HepG2 (cell line): ENCODE measurements around the gene UNC13D. TPM values are rescaled to one million over a fixed set of nuclear protein-coding genes. Genes with fewer than 3 reads are reported as not detected.

Experiments used
- AGO1 ChIP-seq: fragments of 200-400 bp; formaldehyde crosslinking; IDR thresholded peaks from 2 replicates; pipeline ENCODE4 v1.6.1; 2017; ENCODE audit warnings: mild to moderate bottlenecking, low read depth, low read length, moderate library complexity; ENCODE audit not compliant: poor library complexity, severe bottlenecking
- CERS6 ChIP-seq: sonication (generic); formaldehyde crosslinking; IDR thresholded peaks from 2 replicates; pipeline ENCODE4 v1.5.0; 2020; ENCODE audit warnings: missing genetic modification reagents
- HCFC1 ChIP-seq: fragments of 150-350 bp; IDR thresholded peaks from 2 replicates; pipeline ENCODE4 v1.6.1; 2014; ENCODE audit warnings: low read depth, low read length
- HDAC1 ChIP-seq: sonication (generic); formaldehyde crosslinking; IDR thresholded peaks from 2 replicates; pipeline ENCODE4 v1.5.1; 2020; ENCODE audit warnings: mild to moderate bottlenecking, missing genetic modification reagents
- KMT2B ChIP-seq: IDR thresholded peaks from 2 replicates; pipeline ENCODE4 v1.6.1; 2016; ENCODE audit warnings: missing genetic modification reagents, missing compliant biosample characterization
- PBX2 ChIP-seq: IDR thresholded peaks from 2 replicates; pipeline ENCODE4 v1.6.1; 2016; ENCODE audit warnings: control low read depth
- TARDBP ChIP-seq: sonication (generic); formaldehyde crosslinking; IDR thresholded peaks from 2 replicates; pipeline ENCODE4 v1.8.0; 2022; ENCODE audit warnings: mild to moderate bottlenecking, missing genetic modification reagents
- ZBTB40 ChIP-seq, 2 experiments: fragments of 450-650 bp in 1 of 2; sonication (generic) in 1 of 2; formaldehyde crosslinking in 1 of 2; IDR thresholded peaks; 2 replicates each; pipeline versions ENCODE4 v1.6.1 to v1.8.0; 2016 to 2022; ENCODE audit warnings: antibody characterized with exemption in 1 of 2, mild to moderate bottlenecking in 1 of 2, missing genetic modification reagents in 1 of 2
- ZMYM2 ChIP-seq: sonication (generic); formaldehyde crosslinking; IDR thresholded peaks from 2 replicates; pipeline ENCODE4 v1.8.0; 2022; ENCODE audit warnings: mild to moderate bottlenecking, missing genetic modification reagents
- ZNF354B ChIP-seq: sonication (generic); formaldehyde crosslinking; IDR thresholded peaks from 2 replicates; pipeline ENCODE4 v1.8.0; 2022; ENCODE audit warnings: mild to moderate bottlenecking, missing genetic modification reagents
- ZNF441 ChIP-seq: sonication (generic); formaldehyde crosslinking; IDR thresholded peaks from 2 replicates; pipeline ENCODE4 v1.7.0; 2021; ENCODE audit warnings: missing genetic modification reagents, borderline replicate concordance
- ZNF460 ChIP-seq: sonication (generic); formaldehyde crosslinking; IDR thresholded peaks from 2 replicates; pipeline ENCODE4 v1.5.1; 2020; ENCODE audit warnings: missing genetic modification reagents, mild to moderate bottlenecking, borderline replicate concordance
- ZNF644 ChIP-seq: IDR thresholded peaks from 2 replicates; pipeline ENCODE4 v1.6.1; 2016; ENCODE audit warnings: low read depth
- ZNF770 ChIP-seq: sonication (generic); formaldehyde crosslinking; IDR thresholded peaks from 2 replicates; pipeline ENCODE4 v1.5.0; 2020; ENCODE audit warnings: mild to moderate bottlenecking, missing genetic modification reagents
- ZUFSP ChIP-seq: sonication (generic); formaldehyde crosslinking; IDR thresholded peaks from 2 replicates; pipeline ENCODE4 v1.9.0; 2021; ENCODE audit warnings: missing genetic modification reagents, mild to moderate bottlenecking, borderline replicate concordance
- polyA plus RNA-seq, 8 experiments: library from polyadenylated mRNA; depleted of rRNA in 3 of 8; stranded (reverse) in 7 of 8; unstranded in 1 of 8; fragments of >200 nt; fragmentation: Illumina TruSeq in 4 of 8; extraction: Trizol in 4 of 8; gene quantifications; 2 replicates each; pipeline versions ENCODE4 v1.2.1 to v1.2.3, GENCODE V29; 2011 to 2016; ENCODE audit warnings: low read depth in 4 of 8, missing spikeins in 1 of 8, mixed read lengths in 1 of 8; ENCODE audit not compliant: insufficient read depth in 1 of 8
- total RNA-seq, 5 experiments: library from RNA; depleted of rRNA; stranded (reverse); fragments of >200 nt; fragmentation: Illumina TruSeq; extraction: Trizol; gene quantifications; 2 replicates each; pipeline ENCODE4 v1.2.3, GENCODE V29; 2016; ENCODE audit warnings: low read depth in 1 of 5

Gene UNC13D
- total and polyA plus RNA-seq, 2 of the 13 experiments (the other 11 are each of a cell fraction or from before 2014, with no cell fraction given), result 29.7 to 42.7 TPM

GRCh38 chr17:75778861-75779249 is 65.3 kb downstream of the UNC13D start (continued):
- TF ChIP-seq ZNF770 (CRISPR knock-in tag), result no peak
- no peak for TF ChIP-seq ZNF441
- no peak for TF ChIP-seq HCFC1
- TF ChIP-seq ZNF460 (CRISPR knock-in tag), result peak; percentile 30; the same call in 1 of the 2 replicates
- TF ChIP-seq CERS6 (CRISPR knock-in tag), result no peak
- TF ChIP-seq ZMYM2 (CRISPR knock-in tag), result peak; percentile 81
- peak; percentile 85 for TF ChIP-seq AGO1
- no peak for TF ChIP-seq PBX2 (CRISPR knock-in tag)
- TF ChIP-seq ZNF354B, result 0 out of 2 replicates have a peak, but pooled peaks have one; percentile 82
- 0 out of 2 replicates have a peak, but pooled peaks have one; percentile 26 for TF ChIP-seq TARDBP (CRISPR knock-in tag)
- no peak for TF ChIP-seq ZBTB40 (IDR thresholded peaks at IDR 0.05)
- no peak for TF ChIP-seq ZBTB40 (CRISPR knock-in tag; IDR thresholded peaks at IDR 0.05)
- TF ChIP-seq KMT2B, result no peak
- 0 out of 2 replicates have a peak, but pooled peaks have one; percentile 9 for TF ChIP-seq HDAC1 (CRISPR knock-in tag)
- no peak for TF ChIP-seq ZUFSP
- TF ChIP-seq ZNF644 (CRISPR knock-in tag), result no peak
